Parathyroid adenoma (tissue), 2 donors: Measurements from ENCODE around the gene ZBP1.

ENCODE experiments used
- H2AFZ ChIP-seq: fragments of 300-600 bp; sonication (generic); one replicate; pipeline ENCODE4 v1.7.0; 2017; ENCODE audit warnings: antibody characterized with exemption, mild to moderate bottlenecking
- H3K27ac ChIP-seq: fragments of 300-600 bp; sonication (generic); one replicate; pipeline ENCODE4 v1.7.0; 2017
- H3K27me3 ChIP-seq: fragments of 300-600 bp; sonication (generic); one replicate; pipeline ENCODE4 v1.7.0; 2017; ENCODE audit warnings: low read length; ENCODE audit not compliant: control insufficient read depth, insufficient read depth
- H3K36me3 ChIP-seq: fragments of 300-600 bp; sonication (generic); one replicate; pipeline ENCODE4 v1.7.0; 2017; ENCODE audit warnings: low read length; ENCODE audit not compliant: control insufficient read depth, insufficient read depth
- H3K4me1 ChIP-seq: fragments of 300-600 bp; sonication (generic); one replicate; pipeline ENCODE4 v1.7.0; 2017; ENCODE audit warnings: control low read depth
- H3K4me2 ChIP-seq: fragments of 300-600 bp; sonication (generic); one replicate; pipeline ENCODE4 v1.7.0; 2017; ENCODE audit warnings: low read length
- H3K4me3 ChIP-seq: fragments of 300-600 bp; sonication (generic); one replicate; pipeline ENCODE4 v1.7.0; 2017; ENCODE audit warnings: low read depth, low read length
- H3K79me2 ChIP-seq: fragments of 300-600 bp; sonication (generic); one replicate; pipeline ENCODE4 v1.7.0; 2017; ENCODE audit warnings: control low read depth
- H3K9ac ChIP-seq: fragments of 300-600 bp; sonication (generic); one replicate; pipeline ENCODE4 v1.7.0; 2017; ENCODE audit warnings: mild to moderate bottlenecking
- H3K9me3 ChIP-seq: fragments of 300-600 bp; sonication (generic); one replicate; pipeline ENCODE4 v1.7.0; 2017; ENCODE audit warnings: low read length; ENCODE audit not compliant: control insufficient read depth
- TF ChIP-seq, protein P1 (sequence below): fragments of 300-600 bp; sonication (generic); IDR thresholded peaks from one replicate; pipeline ENCODE4 v1.7.0; 2017; ENCODE audit warnings: antibody characterized with exemption, mild to moderate bottlenecking
- donor health status: primary hyperparathyroidism.

ZBP1 gene

DNA sequence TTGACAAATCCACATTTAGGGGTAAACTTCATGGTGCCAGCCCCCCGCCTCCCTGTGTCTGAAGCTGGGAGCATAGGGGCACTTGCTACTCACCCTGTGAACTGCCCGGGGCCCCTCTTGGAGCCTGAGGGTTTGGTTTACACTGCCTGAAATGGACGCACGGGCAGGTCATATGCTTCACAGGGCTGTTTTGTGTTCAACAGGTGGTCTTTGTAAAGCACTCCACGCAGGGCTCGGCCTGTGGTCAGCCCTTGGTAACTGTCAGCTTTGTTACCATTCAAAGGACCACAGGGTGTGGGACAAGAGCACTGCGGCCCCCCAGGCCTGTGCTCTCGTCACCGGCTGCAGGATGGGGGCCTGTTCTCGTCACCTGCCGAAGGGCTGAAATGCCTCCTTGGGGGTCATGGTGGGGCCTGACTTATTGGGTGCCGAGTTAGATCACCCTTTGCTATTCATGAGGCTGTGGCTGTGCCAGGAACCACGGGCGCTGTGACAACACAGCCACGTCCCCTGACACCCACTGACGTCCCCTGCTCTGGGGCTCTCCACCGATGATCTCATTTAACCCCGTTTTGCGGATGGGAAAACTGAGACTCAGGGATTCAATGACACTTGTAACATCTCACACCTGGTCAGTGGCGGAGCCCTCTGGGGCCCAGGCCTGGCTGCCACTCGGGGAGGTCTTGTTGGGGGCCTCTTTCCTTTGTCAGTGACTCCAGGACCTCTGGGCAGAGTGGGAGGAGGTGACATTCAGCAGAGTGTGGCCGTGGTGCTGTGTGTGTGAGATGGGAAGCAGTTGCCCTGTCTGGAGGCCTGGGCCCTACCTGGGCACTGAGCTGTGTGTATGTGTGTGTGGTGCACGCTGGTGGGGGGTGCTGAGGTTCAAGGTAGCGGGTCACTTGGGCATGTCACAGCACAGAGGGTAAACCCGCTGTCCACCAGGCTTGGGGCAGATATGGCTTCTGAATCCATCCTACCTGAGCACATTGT, 24.9 kb downstream of the ZBP1 start:
- Histone ChIP-seq H3K4me3 (no peak overlapping the region), H3K4me1 (no peaks in the 10 kb centered on the region), H3K9me3 (no peaks in the 10 kb centered on the region), H3K27ac (no peak overlapping the region), H3K36me3 (no peaks in the 10 kb centered on the region), H3K27me3 (no peaks in the 10 kb centered on the region), H3K4me2 (no peak overlapping the region), H3K9ac (no peak overlapping the region), H3K79me2 (no peaks in the 10 kb centered on the region), H2AFZ (no peak overlapping the region)
- TF ChIP-seq, protein P1, sequence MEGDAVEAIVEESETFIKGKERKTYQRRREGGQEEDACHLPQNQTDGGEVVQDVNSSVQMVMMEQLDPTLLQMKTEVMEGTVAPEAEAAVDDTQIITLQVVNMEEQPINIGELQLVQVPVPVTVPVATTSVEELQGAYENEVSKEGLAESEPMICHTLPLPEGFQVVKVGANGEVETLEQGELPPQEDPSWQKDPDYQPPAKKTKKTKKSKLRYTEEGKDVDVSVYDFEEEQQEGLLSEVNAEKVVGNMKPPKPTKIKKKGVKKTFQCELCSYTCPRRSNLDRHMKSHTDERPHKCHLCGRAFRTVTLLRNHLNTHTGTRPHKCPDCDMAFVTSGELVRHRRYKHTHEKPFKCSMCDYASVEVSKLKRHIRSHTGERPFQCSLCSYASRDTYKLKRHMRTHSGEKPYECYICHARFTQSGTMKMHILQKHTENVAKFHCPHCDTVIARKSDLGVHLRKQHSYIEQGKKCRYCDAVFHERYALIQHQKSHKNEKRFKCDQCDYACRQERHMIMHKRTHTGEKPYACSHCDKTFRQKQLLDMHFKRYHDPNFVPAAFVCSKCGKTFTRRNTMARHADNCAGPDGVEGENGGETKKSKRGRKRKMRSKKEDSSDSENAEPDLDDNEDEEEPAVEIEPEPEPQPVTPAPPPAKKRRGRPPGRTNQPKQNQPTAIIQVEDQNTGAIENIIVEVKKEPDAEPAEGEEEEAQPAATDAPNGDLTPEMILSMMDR = no peak

DNA sequence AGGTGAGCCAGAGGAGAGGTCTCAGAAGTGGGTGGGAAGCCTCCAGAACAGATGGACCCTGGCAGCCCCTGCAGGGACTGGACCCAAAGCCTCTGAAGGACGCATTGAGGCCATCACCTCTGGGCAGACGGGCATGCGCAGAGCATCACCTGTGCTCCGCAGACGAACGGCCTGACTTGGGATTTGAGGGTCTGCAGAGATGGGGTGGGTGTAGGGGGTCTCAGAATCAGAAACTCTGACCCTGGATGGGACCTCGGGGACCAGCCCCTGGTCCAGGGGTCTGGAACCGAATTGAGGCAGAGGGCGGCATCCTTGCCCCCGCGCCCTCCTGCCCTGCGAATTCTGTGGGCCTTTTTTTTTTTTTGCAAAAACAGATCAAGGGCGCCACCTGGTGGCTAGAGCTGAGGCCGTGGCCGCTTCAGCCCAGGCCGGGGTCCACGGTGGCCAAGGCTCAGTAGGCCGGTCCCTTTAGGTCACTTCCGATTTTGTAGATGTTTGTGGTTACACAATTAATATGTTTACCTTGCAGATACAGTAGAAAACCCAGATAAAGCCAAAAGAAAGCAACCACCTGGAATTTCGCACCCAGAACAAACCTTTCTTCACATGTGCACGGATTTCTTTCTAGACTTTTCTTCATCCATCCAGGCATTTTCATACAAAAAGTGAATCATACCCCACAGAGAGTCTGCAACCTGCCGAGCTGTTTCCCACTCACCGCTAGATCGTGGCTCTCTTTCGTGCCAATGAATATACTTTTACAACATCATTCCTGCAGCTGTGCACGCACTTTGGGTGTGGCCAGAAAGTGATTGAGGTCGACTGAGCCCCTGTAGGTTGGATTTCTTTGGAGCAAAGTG, 25.9 kb downstream of the ZBP1 start:
- no peak overlapping the region for H3K9ac ChIP-seq

DNA sequence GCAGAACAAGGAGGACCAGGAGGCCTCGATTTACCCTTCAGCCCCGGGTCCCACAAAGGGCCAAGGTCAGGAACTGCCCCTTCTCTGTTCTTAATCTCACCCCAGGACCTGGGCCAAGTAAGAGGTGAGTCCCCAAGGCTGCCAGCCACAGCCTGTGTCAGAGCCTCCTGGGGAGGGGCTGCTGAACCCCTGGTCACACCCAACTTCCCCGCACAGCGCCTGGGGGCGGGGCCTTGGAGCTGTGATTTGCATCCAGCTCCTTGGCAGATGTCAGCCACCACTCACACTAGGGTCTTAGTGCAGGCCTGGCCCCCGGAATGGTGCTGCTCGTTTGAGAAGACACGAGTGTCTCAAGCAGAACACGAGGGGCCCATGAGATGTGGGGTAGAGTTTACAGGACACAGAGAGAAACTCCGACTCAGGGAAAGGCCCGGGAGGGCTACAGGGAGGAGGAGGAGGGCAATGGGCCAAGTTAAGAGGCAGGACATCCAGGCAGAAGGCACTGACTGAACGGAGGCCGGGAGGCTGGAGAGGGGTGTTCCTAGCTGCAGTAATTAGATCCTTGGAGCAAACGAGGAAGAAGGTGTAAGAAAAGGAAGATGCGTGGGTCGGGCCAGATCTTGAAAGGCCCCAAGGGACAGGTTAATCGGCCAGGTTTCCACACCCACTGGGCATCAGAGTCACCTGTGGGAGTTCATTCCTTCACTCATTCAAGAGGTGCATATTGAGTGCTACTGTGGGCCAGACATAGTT, 26.9 kb downstream of the ZBP1 start:
- no peak overlapping the region for H2AFZ ChIP-seq
- no peak overlapping the region for H3K9ac ChIP-seq
- H3K79me2 ChIP-seq = no peaks in the 10 kb centered on the region
- no peak overlapping the region for H3K4me3 ChIP-seq
- TF ChIP-seq, protein P1 = no peak
- no peak overlapping the region for H3K4me2 ChIP-seq
- H3K27ac ChIP-seq = no peak overlapping the region
- H3K36me3 ChIP-seq = no peaks in the 10 kb centered on the region
- no peaks in the 10 kb centered on the region for H3K9me3 ChIP-seq
- H3K4me1 ChIP-seq = no peaks in the 10 kb centered on the region
- H3K27me3 ChIP-seq = no peaks in the 10 kb centered on the region

More for the DNA sequence above, 25.9 kb downstream of the ZBP1 start:
- TF ChIP-seq, protein P1 = peak; percentile 84
- no peaks in the 10 kb centered on the region for H3K36me3 ChIP-seq
- H2AFZ ChIP-seq = no peak overlapping the region
- no peaks in the 10 kb centered on the region for H3K4me1 ChIP-seq
- no peaks in the 10 kb centered on the region for H3K27me3 ChIP-seq
- H3K79me2 ChIP-seq = no peaks in the 10 kb centered on the region
- no peaks in the 10 kb centered on the region for H3K9me3 ChIP-seq
- no peak overlapping the region for H3K4me3 ChIP-seq
- H3K4me2 ChIP-seq = no peak overlapping the region
- H3K27ac ChIP-seq = no peak overlapping the region

DNA sequence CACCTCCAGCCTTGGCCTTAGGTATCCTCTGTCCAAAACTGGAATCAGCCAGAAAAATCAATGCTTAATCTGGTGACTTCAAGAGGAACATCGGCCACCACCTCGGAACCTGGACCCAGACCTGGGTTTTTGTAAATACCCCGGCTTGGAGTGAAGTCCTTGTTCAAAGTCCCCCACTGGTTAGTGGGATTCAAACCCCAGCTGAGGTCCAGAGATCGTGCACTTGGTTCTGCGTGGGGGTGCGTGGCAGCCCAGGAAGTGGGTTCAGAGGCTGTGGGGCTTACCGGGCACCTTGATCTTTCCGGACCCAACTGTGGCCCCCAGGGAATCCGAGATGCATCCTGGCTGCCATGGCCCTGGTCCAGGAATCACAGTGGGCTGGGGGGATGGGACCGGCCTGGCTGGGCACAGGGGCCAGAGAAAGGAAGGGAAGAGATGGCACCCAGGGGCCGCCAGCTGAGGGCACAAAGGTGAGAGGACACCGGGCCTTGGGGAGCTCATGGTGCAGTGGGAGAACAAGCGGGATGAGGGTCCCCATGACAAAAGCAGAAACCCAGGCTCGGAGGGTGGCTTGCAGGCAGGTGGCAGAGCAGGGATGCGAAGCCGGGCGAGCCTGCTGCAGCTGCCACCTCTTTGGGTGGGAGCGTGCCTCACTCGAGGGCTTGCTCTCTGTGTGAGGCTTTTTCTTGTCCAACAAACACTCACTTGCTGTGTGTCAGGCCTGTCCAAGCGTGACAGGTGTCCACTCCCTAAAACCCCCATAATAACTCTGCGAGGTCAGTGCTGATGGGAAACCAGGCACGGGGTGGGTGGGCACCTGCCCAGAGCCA, 27.7 kb downstream of the ZBP1 start:
- no peaks in the 10 kb centered on the region for H3K79me2 ChIP-seq
- no peak overlapping the region for H2AFZ ChIP-seq
- H3K4me2 ChIP-seq = no peak overlapping the region
- TF ChIP-seq, protein P1 = no peak
- no peaks in the 10 kb centered on the region for H3K9me3 ChIP-seq
- H3K4me1 ChIP-seq = no peaks in the 10 kb centered on the region
- no peaks in the 10 kb centered on the region for H3K27me3 ChIP-seq
- no peak overlapping the region for H3K9ac ChIP-seq
- H3K27ac ChIP-seq = no peak overlapping the region
- no peaks in the 10 kb centered on the region for H3K36me3 ChIP-seq
- H3K4me3 ChIP-seq = no peak overlapping the region
